GM04503 (cell line): ENCODE measurements around the gene OR6X1.

ENCODE experiments used
- DNase-seq: peaks from one replicate; pipeline ENCODE4 v3.0.0-alpha.2; 2012; ENCODE audit warnings: low read depth

The OR6X1 gene

GRCh38 chr11:123754101-123754568 lies at the start of gene OR6X1:
Gene OR6X1 (minus strand): TSS chr11:123754518. CDS start chr11:123754518, 0 bp downstream.
- DNase-seq: no peak

- DNase-seq: no peak
Observed at GRCh38 chr11:123801765-123802164, 47.4 kb upstream of the OR6X1 start.

- DNase-seq: no peak
Observed at GRCh38 chr11:123800036-123800435, 45.7 kb upstream of the OR6X1 start.

- no peak for DNase-seq
Observed at GRCh38 chr11:123799438-123799837, 45.1 kb upstream of the OR6X1 start.

GRCh38 chr11:123798513-123799252 lies 44.4 kb upstream of the OR6X1 start:
- no peak for DNase-seq

GRCh38 chr11:123798079-123798478 lies 43.8 kb upstream of the OR6X1 start:
- DNase-seq: no peak

GRCh38 chr11:123797541-123797940 lies 43.2 kb upstream of the OR6X1 start:
- DNase-seq: no peak

- DNase-seq: no peak
Observed at GRCh38 chr11:123797114-123797513, 42.8 kb upstream of the OR6X1 start.

GRCh38 chr11:123796226-123796625 lies 41.9 kb upstream of the OR6X1 start:
- DNase-seq: no peak

GRCh38 chr11:123783536-123783935 lies 29.2 kb upstream of the OR6X1 start:
- DNase-seq: no peak

GRCh38 chr11:123778511-123778910 lies 24.2 kb upstream of the OR6X1 start:
- DNase-seq: no peak

- no peak for DNase-seq
Observed at GRCh38 chr11:123775715-123776549, 21.6 kb upstream of the OR6X1 start.

- DNase-seq: no peak
Observed at GRCh38 chr11:123775289-123775688, 21.0 kb upstream of the OR6X1 start.

GRCh38 chr11:123773959-123774358 lies 19.6 kb upstream of the OR6X1 start:
- DNase-seq: no peak

- DNase-seq: no peak
Observed at GRCh38 chr11:123773026-123773425, 18.7 kb upstream of the OR6X1 start.

- no peak for DNase-seq
Observed at GRCh38 chr11:123771664-123772063, 17.3 kb upstream of the OR6X1 start.

- DNase-seq: no peak
Observed at GRCh38 chr11:123770712-123771111, 16.4 kb upstream of the OR6X1 start.

GRCh38 chr11:123765601-123766000 lies 11.3 kb upstream of the OR6X1 start:
- DNase-seq: no peak

- no peak for DNase-seq
Observed at GRCh38 chr11:123762422-123762821, 8.1 kb upstream of the OR6X1 start.

- DNase-seq: no peak
Observed at GRCh38 chr11:123760894-123761293, 6.6 kb upstream of the OR6X1 start.

- no peak for DNase-seq
Observed at GRCh38 chr11:123757976-123758375, 3.7 kb upstream of the OR6X1 start.

- DNase-seq: no peak
Observed at GRCh38 chr11:123755813-123756212, 1.5 kb upstream of the OR6X1 start.

- DNase-seq: no peak
Observed at GRCh38 chr11:123755344-123755743, 1.0 kb upstream of the OR6X1 start.
